Measurements from ENCODE around the gene ITGBL1.
A peak's percentile ranks its signal among the peaks of the same experiment; 100 is the strongest.

Gene ITGBL1

GRCh38 chr13:101452519-101453485 lies at the start of gene ITGBL1:
ITGBL1 (plus strand) TSS chr13:101452675; CDS start chr13:101452834, 159 bp downstream.
- H3K27me3 ChIP-seq (ENCODE audit: insufficient read depth, low read length): no peaks in the 10 kb centered on the region
- peaks cover 6% of the 10 kb centered on the region for H3K4me1 ChIP-seq (ENCODE audit: insufficient read depth, low read length)
- no peak within 1 kb of the TSS; the same call in 1 of the 2 replicates for H3K4me3 ChIP-seq (ENCODE audit: low read length)
- no peaks in the 10 kb centered on the region for H3K36me3 ChIP-seq (ENCODE audit: insufficient read depth, low read depth, low read length)
- H3K27ac ChIP-seq (ENCODE audit: low read length): no peak within 1 kb of the TSS
- no peaks in the 10 kb centered on the region for H3K9me3 ChIP-seq (ENCODE audit: insufficient read depth, low read depth, low read length)
- no peak within 1 kb of the TSS for H3K9ac ChIP-seq (ENCODE audit: low read depth, low read length)

- Histone ChIP-seq H3K4me3 (ENCODE audit: low read length) (no peak overlapping the region), H3K36me3 (ENCODE audit: insufficient read depth, low read depth, low read length) (no peaks in the 10 kb centered on the region), H3K27me3 (ENCODE audit: insufficient read depth, low read length) (no peaks in the 10 kb centered on the region), H3K9me3 (ENCODE audit: insufficient read depth, low read depth, low read length) (no peaks in the 10 kb centered on the region), H3K9ac (ENCODE audit: low read depth, low read length) (no peak overlapping the region), H3K27ac (ENCODE audit: low read length) (no peak overlapping the region), H3K4me1 (ENCODE audit: insufficient read depth, low read length) (peaks cover 13% of the 10 kb centered on the region)
Observed at GRCh38 chr13:101406791-101407190, 45.7 kb upstream of the ITGBL1 start.

GRCh38 chr13:101408154-101408553 lies 44.3 kb upstream of the ITGBL1 start:
- no peaks in the 10 kb centered on the region for H3K36me3 ChIP-seq (ENCODE audit: insufficient read depth, low read depth, low read length)
- no peak overlapping the region for H3K4me3 ChIP-seq (ENCODE audit: low read length)
- H3K9me3 ChIP-seq (ENCODE audit: insufficient read depth, low read depth, low read length): no peaks in the 10 kb centered on the region
- no peak overlapping the region for H3K9ac ChIP-seq (ENCODE audit: low read depth, low read length)
- H3K27ac ChIP-seq (ENCODE audit: low read length): no peak overlapping the region
- H3K4me1 ChIP-seq (ENCODE audit: insufficient read depth, low read length): peaks cover 13% of the 10 kb centered on the region
- no peaks in the 10 kb centered on the region for H3K27me3 ChIP-seq (ENCODE audit: insufficient read depth, low read length)

- H3K27ac ChIP-seq (ENCODE audit: low read length): no peak overlapping the region
- no peak overlapping the region for H3K9ac ChIP-seq (ENCODE audit: low read depth, low read length)
- H3K27me3 ChIP-seq (ENCODE audit: insufficient read depth, low read length): peaks cover 5% of the 10 kb centered on the region
- no peak overlapping the region for H3K4me3 ChIP-seq (ENCODE audit: low read length)
- no peaks in the 10 kb centered on the region for H3K9me3 ChIP-seq (ENCODE audit: insufficient read depth, low read depth, low read length)
- H3K4me1 ChIP-seq (ENCODE audit: insufficient read depth, low read length): peaks cover 13% of the 10 kb centered on the region
- no peaks in the 10 kb centered on the region for H3K36me3 ChIP-seq (ENCODE audit: insufficient read depth, low read depth, low read length)
Observed at GRCh38 chr13:101408992-101409656, 43.4 kb upstream of the ITGBL1 start.

- peaks cover 29% of the 10 kb centered on the region for H3K27me3 ChIP-seq (ENCODE audit: insufficient read depth, low read length)
- H3K9ac ChIP-seq (ENCODE audit: low read depth, low read length): no peak overlapping the region
- H3K36me3 ChIP-seq (ENCODE audit: insufficient read depth, low read depth, low read length): no peaks in the 10 kb centered on the region
- no peaks in the 10 kb centered on the region for H3K9me3 ChIP-seq (ENCODE audit: insufficient read depth, low read depth, low read length)
- no peak overlapping the region for H3K4me3 ChIP-seq (ENCODE audit: low read length)
- no peaks in the 10 kb centered on the region for H3K4me1 ChIP-seq (ENCODE audit: insufficient read depth, low read length)
- H3K27ac ChIP-seq (ENCODE audit: low read length): no peak overlapping the region
Observed at GRCh38 chr13:101412076-101412475, 40.4 kb upstream of the ITGBL1 start.

GRCh38 chr13:101415358-101416174 lies 36.9 kb upstream of the ITGBL1 start:
- Histone ChIP-seq H3K27ac (ENCODE audit: low read length) (no peak overlapping the region), H3K4me1 (ENCODE audit: insufficient read depth, low read length) (no peaks in the 10 kb centered on the region), H3K36me3 (ENCODE audit: insufficient read depth, low read depth, low read length) (no peaks in the 10 kb centered on the region), H3K27me3 (ENCODE audit: insufficient read depth, low read length) (peaks cover 41% of the 10 kb centered on the region), H3K4me3 (ENCODE audit: low read length) (peak overlapping the region; percentile 53; the same call in 1 of the 2 replicates), H3K9ac (ENCODE audit: low read depth, low read length) (no peak overlapping the region), H3K9me3 (ENCODE audit: insufficient read depth, low read depth, low read length) (no peaks in the 10 kb centered on the region)

- Histone ChIP-seq H3K36me3 (ENCODE audit: insufficient read depth, low read depth, low read length) (no peaks in the 10 kb centered on the region), H3K4me3 (ENCODE audit: low read length) (peak within 1 kb of the TSS; percentile 71), H3K27me3 (ENCODE audit: insufficient read depth, low read length) (peaks cover 41% of the 10 kb centered on the region), H3K27ac (ENCODE audit: low read length) (no peak within 1 kb of the TSS), H3K4me1 (ENCODE audit: insufficient read depth, low read length) (no peaks in the 10 kb centered on the region), H3K9me3 (ENCODE audit: insufficient read depth, low read depth, low read length) (no peaks in the 10 kb centered on the region), H3K9ac (ENCODE audit: low read depth, low read length) (no peak within 1 kb of the TSS)
Observed at GRCh38 chr13:101416181-101417042, 36.1 kb upstream of the ITGBL1 start, which contains the start of gene NALCN. NALCN (minus strand) TSS chr13:101416508; CDS start chr13:101399126, 17,382 bp downstream.

GRCh38 chr13:101417043-101417406 lies 35.5 kb upstream of the ITGBL1 start:
- H3K36me3 ChIP-seq (ENCODE audit: insufficient read depth, low read depth, low read length): no peaks in the 10 kb centered on the region
- H3K27ac ChIP-seq (ENCODE audit: low read length): no peak overlapping the region
- no peaks in the 10 kb centered on the region for H3K9me3 ChIP-seq (ENCODE audit: insufficient read depth, low read depth, low read length)
- H3K4me3 ChIP-seq (ENCODE audit: low read length): peak overlapping the region; percentile 71
- no peak overlapping the region for H3K9ac ChIP-seq (ENCODE audit: low read depth, low read length)
- peaks cover 41% of the 10 kb centered on the region for H3K27me3 ChIP-seq (ENCODE audit: insufficient read depth, low read length)
- no peaks in the 10 kb centered on the region for H3K4me1 ChIP-seq (ENCODE audit: insufficient read depth, low read length)

DNA sequence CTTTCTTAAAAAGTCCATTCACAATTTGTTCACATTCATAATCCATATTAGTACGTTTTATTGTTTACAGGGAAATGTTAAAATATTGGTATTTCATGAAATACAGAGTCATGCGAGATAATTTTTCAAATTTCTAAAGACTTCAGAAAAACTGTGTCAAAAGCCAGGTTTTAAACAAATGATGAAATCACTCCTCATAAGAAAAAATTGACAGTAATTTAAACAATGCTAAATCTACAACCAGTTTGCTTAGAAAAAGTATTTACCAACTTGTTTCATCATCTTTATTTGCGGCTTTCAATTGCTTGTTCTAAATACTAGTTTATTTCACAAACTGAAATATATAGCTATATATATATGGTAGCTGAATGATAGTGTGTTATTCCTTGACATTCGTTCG lies 35.0 kb upstream of the ITGBL1 start:
- H3K9me3 ChIP-seq (ENCODE audit: insufficient read depth, low read depth, low read length): no peaks in the 10 kb centered on the region
- H3K27ac ChIP-seq (ENCODE audit: low read length): no peak overlapping the region
- H3K36me3 ChIP-seq (ENCODE audit: insufficient read depth, low read depth, low read length): no peaks in the 10 kb centered on the region
- no peak overlapping the region for H3K9ac ChIP-seq (ENCODE audit: low read depth, low read length)
- H3K27me3 ChIP-seq (ENCODE audit: insufficient read depth, low read length): peaks cover 41% of the 10 kb centered on the region
- H3K4me1 ChIP-seq (ENCODE audit: insufficient read depth, low read length): no peaks in the 10 kb centered on the region
- no peak overlapping the region for H3K4me3 ChIP-seq (ENCODE audit: low read length)

GRCh38 chr13:101423872-101424271 lies 28.6 kb upstream of the ITGBL1 start:
- no peak overlapping the region for H3K27ac ChIP-seq (ENCODE audit: low read length)
- H3K4me1 ChIP-seq (ENCODE audit: insufficient read depth, low read length): no peaks in the 10 kb centered on the region
- no peak overlapping the region for H3K4me3 ChIP-seq (ENCODE audit: low read length)
- H3K9ac ChIP-seq (ENCODE audit: low read depth, low read length): no peak overlapping the region
- no peaks in the 10 kb centered on the region for H3K27me3 ChIP-seq (ENCODE audit: insufficient read depth, low read length)
- H3K36me3 ChIP-seq (ENCODE audit: insufficient read depth, low read depth, low read length): no peaks in the 10 kb centered on the region
- no peaks in the 10 kb centered on the region for H3K9me3 ChIP-seq (ENCODE audit: insufficient read depth, low read depth, low read length)

Data from iPS-20b (cell line).